IMR-90 (cell line): ENCODE results near the gene BCL2L1.

Source experiments
- POLR2A ChIP-seq: IDR thresholded peaks from 2 replicates; pipeline ENCODE4 v1.6.1; 2012; ENCODE audit warnings: mild to moderate bottlenecking, low read depth, low read length
- RAD21 ChIP-seq: IDR thresholded peaks from 2 replicates; pipeline ENCODE4 v1.6.1; 2012; ENCODE audit warnings: low read length, improper control_type of control experiment

GRCh38 chr20:31740656-31741323 lies 18.1 kb upstream of the BCL2L1 start:
- TF ChIP-seq POLR2A = no peak
- no peak for TF ChIP-seq RAD21
